Dedifferentiated amniotic fluid mesenchymal stem cell (primary cell): Measurements from ENCODE around the gene C1S.
A peak's percentile ranks its signal among the peaks of the same experiment; 100 is the strongest.

ENCODE experiments used
- DNase-seq: peaks from one replicate; pipeline ENCODE4 v3.0.0-alpha.2; 2016; ENCODE audit errors: extremely low spot score

Gene C1S

DNA sequence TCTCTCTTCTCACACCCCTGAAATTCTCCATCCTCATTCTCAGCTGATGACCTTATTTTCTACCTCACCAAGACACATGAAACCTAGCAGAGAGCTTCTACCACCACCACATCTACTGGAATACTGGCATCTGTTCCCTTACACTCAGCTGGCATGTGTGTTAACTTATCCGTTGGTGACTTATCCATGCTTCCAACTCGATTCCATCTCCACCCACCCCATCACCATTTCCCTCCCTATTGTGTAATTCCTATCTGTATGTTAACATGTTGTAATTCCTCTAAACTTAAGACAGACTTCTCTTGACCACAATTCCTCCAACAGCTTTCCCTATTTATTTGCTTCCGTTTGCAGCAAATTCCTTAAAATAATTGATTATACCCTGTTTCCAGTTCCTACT, 15.4 kb downstream of the C1S start:
- DNase-seq = peak; percentile 40

DNA sequence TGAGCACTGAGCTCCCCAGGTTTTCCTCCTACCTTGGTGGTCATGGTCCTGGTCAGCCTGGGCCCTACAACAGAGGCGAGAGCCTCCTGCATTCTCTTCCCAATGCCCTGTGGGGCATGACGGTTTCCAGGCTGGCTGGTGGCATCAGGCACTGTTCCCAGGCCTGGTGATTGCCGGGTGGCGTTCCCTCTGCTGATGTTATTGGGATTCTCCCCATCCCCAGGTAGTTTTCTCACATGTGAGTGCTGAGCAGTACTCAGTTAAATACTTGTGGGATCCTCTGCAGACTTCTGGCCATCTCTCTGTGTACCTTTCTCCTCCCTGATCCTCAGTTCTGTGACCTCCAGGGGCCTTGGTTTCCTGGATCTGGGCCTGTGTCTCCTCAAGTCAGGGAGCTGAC, 16.0 kb downstream of the C1S start:
- DNase-seq = no peak

DNA sequence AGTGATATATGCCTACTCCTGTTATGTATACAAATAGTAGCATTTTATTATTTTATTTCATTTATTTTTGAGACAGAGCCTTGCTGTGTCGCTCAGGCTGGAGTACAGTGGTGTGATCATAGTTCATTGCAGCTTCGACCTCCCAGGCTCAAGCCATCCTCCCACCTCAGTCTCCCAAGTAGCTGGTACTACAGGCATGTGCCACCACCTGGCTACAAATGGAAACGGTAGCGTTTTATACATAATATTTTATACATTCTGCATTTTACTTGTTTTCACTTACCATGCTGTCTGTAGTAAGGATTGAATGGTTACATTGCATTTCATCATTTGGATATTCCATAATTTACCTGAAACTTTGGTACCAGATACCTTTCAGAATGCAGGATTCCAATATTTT, 17.6 kb downstream of the C1S start:
- no peak for DNase-seq

- peak; percentile 29 for DNase-seq
Observed at GRCh38 chr12:7079826-7080125, 19.3 kb downstream of the C1S start.

- no peak for DNase-seq
Observed at GRCh38 chr12:7081037-7081436, 20.5 kb downstream of the C1S start.

GRCh38 chr12:7083125-7083524, 22.6 kb downstream of the C1S start:
- no peak for DNase-seq

GRCh38 chr12:7089196-7089871, 28.8 kb downstream of the C1S start:
- no peak for DNase-seq

- no peak for DNase-seq
Observed at GRCh38 chr12:7090222-7090998, 29.9 kb downstream of the C1S start.

- DNase-seq = no peak
Observed at GRCh38 chr12:7091171-7091570, 30.7 kb downstream of the C1S start.

- no peak for DNase-seq
Observed at GRCh38 chr12:7091660-7092228, 31.2 kb downstream of the C1S start.

DNA sequence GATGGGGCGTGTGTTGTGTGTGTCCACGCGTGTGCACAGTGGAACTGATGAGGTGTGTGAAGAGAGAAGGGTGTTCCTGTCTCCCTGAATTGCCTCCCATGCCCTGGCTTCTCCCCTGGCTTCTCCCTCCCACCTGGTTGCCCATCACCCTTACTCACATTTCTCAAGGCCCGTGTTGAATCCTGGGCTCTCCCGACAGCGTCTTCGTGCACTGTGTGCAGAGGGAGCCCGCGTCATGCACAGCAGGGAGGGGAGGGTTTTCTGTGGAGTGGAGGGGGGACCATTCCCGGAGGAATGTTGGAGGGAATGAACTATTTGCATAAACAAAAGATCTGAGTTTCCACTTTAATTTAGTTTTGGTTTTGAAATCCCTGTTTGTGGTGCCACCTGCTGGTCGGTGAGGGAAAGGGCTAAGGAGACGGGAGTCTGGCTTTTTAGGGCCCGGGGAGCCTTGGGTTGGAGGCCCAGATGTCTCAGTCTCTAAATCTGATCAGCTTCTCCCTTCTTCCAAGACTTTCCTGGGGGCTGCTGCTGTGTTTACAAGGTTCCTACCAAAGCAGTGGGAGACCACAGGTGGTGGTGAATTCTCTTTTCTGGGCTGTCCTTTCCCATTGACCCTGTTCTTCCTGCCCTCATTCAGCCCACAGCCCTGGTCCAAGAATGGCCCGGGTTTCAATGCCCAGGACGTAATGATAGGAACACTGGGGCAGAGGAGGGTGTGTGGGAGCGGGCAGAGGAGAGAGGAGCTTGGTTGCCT, 31.9 kb downstream of the C1S start, which contains the start of gene C1R:
C1R (minus strand) TSS at position 217 of the 757 bp plus-strand sequence; CDS start at position 160, 57 bp downstream.
- DNase-seq = peak; percentile 87

DNA sequence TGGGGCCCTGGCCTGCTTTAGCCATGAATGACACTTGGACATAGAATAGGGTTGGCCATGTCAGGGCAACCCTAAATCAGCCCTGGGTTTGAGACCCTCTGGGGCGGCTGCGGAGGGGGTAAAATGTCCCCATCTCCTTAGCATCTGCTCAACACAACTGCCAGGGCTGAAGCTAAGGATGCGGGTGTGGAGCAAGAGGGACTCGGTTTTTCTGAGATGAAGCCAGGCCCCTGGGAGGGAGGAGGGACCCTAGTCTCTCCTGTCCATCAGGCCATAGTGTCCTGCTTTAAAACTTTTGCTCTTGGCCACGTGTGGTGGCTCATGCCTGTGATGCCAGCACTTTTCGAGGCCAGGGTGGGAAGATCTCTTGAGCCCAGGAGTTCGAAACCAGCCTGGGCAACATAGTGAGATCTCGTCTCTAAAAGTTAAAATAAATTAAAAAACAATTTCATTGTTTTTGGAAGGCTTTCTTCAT, 32.5 kb downstream of the C1S start:
- no peak for DNase-seq

DNA sequence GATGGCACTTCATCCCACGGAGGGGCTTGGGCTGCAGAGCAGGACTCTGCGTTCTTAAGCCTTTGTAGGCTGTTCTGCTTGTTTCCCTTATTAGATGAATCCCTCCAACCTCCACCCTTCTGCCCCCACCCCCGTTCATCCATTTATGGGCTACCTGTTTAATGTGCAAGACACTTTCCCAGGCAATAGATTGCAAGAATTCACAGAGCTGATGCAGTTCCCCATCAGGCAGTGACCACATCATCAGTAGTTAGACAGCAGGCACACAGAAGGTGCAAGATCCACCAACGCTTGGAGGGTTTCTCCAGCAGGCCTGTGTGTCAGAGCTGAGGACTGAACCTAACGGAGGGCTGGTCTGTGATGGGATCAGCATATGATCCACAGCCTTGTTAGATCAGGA, 33.0 kb downstream of the C1S start:
- DNase-seq = no peak

DNA sequence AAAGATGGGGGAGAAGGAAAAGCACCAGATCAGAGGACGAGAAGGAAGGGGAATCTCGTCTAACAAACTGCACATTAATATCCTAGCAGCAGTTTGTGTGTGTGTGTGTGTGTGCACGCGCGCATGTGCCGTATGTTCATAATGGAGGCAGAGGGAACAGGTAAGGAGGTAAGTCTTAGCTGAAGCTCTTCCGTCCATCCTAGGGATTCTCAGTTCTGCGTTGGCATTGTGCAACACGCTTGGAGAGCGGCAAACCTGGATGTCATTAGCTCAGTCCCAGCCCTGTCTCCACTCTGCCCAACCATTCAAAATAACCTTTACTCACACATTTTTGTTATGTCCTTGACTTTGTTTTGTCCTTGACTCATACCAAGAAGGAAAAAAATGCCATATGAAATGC, 33.4 kb downstream of the C1S start:
- peak; percentile 39 for DNase-seq

GRCh38 chr12:7096006-7096932, 35.8 kb downstream of the C1S start:
- DNase-seq = no peak

DNA sequence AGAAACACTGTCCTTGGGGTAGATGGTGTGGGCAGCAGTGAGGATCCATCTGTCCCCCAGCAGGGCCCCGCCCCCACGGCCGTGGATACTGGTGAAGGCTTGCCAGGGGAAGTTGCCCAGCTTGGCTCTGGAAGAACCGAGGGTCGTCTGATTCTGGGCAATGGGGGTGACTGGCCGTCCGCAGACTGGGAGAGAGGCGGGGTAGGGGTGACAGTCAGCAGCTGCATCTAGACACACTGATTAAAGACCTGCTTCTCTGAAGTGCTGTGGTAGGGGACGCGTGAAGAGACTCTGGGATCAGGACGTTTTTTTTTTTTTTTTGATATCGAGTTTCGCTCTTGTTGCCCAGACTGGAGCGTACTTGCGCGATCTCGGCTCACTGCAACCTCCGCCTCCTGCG, 36.5 kb downstream of the C1S start:
- no peak for DNase-seq

- DNase-seq = no peak
Observed at GRCh38 chr12:7099290-7099996, 38.9 kb downstream of the C1S start.

DNA sequence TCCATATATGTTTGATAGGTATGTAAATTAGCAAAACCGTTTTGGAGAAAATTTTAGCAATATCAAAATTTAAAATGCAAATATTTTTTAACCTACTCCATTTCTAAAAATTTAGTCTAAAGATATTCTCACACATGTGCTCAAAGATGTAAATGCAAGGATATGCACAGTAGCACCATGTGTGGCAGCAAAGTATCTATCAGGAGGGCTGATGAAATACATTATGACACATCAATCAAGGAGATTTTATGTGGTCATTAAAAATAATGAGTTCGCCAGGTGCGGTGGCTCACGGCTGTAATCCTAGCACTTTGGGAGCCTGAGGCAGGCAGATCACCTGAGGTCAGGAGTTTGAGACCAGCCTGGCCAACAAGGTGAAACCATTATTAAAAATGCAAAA, 39.7 kb downstream of the C1S start:
- DNase-seq = no peak

DNA sequence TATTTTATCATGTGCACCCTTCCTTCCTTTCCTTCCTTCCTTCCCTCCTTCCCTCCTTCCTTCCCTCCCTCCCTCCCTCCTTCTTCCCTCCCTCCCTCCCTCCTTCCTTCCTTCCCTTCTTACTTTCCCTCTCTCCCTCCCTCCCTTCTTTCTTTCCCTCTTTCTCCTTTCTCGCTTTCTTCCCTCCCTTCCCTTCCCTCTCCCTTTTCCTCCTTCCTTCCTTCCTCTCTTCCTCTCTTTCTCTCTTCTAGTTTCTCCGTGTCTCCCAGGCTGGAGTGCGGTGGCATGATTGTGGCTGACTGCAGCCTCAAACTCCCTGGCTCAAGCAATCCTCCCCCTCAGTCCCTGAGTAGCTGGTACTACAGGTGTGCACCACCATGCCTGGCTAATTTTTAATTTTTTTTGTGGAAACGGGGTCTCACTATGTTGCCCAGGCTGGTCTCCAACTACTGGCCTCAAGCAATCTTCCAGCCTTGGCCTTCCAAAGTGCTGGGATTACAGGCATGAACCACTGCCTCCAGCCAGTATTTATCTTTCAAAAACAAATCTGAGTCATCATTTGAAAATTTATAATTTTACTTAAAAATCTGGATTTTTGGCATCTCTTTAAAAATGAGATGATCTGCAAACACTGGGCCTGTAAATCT, 40.7 kb downstream of the C1S start:
- no peak for DNase-seq

- DNase-seq = no peak
Observed at GRCh38 chr12:7101694-7102131, 41.2 kb downstream of the C1S start.
